Skeletal muscle tissue (tissue), 4 donors: ENCODE measurements around the gene DGKD. TPM values are rescaled to one million over a fixed set of nuclear protein-coding genes. Genes with fewer than 3 reads are reported as not detected.

Experiments
- H3K27ac ChIP-seq: one replicate; pipeline ENCODE4 v1.7.0; 2013; ENCODE audit warnings: mild to moderate bottlenecking, low read depth, low read length, inconsistent platforms
- H3K27me3 ChIP-seq, 3 donors: one replicate each; pipeline ENCODE4 v1.7.0; 2013; ENCODE audit warnings: low read length in 3 of 3; ENCODE audit not compliant: control insufficient read depth in 3 of 3, insufficient read depth in 3 of 3
- H3K36me3 ChIP-seq, 3 donors: one replicate each; pipeline ENCODE4 v1.7.0; 2013; ENCODE audit warnings: low read length in 3 of 3; ENCODE audit not compliant: control insufficient read depth in 3 of 3, insufficient read depth in 3 of 3
- H3K4me1 ChIP-seq, 3 donors: one replicate each; pipeline ENCODE4 v1.7.0; 2013; ENCODE audit warnings: low read length in 3 of 3, mild to moderate bottlenecking in 3 of 3; ENCODE audit not compliant: control insufficient read depth in 3 of 3, insufficient read depth in 3 of 3
- H3K4me3 ChIP-seq, 3 donors: one replicate each; pipeline ENCODE4 v1.7.0; 2013; ENCODE audit warnings: low read length in 3 of 3
- H3K9ac ChIP-seq, 3 donors: one replicate each; pipeline ENCODE4 v1.7.0; 2013; ENCODE audit warnings: low read length in 3 of 3, mild to moderate bottlenecking in 3 of 3, moderate library complexity in 2 of 3, low read depth in 1 of 3
- H3K9me3 ChIP-seq, 3 donors: one replicate each; pipeline ENCODE4 v1.7.0; 2013; ENCODE audit warnings: low read length in 3 of 3; ENCODE audit not compliant: control insufficient read depth in 3 of 3
- total RNA-seq: library from RNA; depleted of rRNA; stranded (reverse); fragments of >200 nt; gene quantifications from one replicate; pipeline ENCODE4 v1.2.3, GENCODE V29; 2014
- donor health status: Osteomylitis.

The DGKD gene
- total RNA-seq, 1 donor from 2014 or later = 17.2 TPM

GRCh38 chr2:233407771-233408181 is 53.5 kb downstream of the DGKD start:
- H3K4me3 ChIP-seq = no peak overlapping the region
- no peak overlapping the region for H3K27ac ChIP-seq
- no peaks in the 10 kb centered on the region for H3K27me3 ChIP-seq
- H3K9me3 ChIP-seq = peaks cover 0 to 6% (median 0%) of the 10 kb centered on the region in 3 donors
- H3K36me3 ChIP-seq = peaks cover 0 to 4% (median 0%) of the 10 kb centered on the region in 3 donors
- H3K4me1 ChIP-seq = peaks cover 0 to 9% (median 8%) of the 10 kb centered on the region in 3 donors
- no peak overlapping the region for H3K9ac ChIP-seq

- Histone ChIP-seq H3K27ac (no peak overlapping the region), H3K4me1 (peaks cover 2 to 17% (median 12%) of the 10 kb centered on the region in 3 donors)
Measured at GRCh38 chr2:233408366-233409285, 54.3 kb downstream of the DGKD start.

GRCh38 chr2:233409286-233409991 is 55.1 kb downstream of the DGKD start:
- H3K4me3 ChIP-seq = no peak overlapping the region
- H3K9me3 ChIP-seq = peaks cover 0 to 6% (median 0%) of the 10 kb centered on the region in 3 donors
- H3K27me3 ChIP-seq = no peaks in the 10 kb centered on the region
- H3K4me1 ChIP-seq = peaks cover 10 to 25% (median 20%) of the 10 kb centered on the region in 3 donors
- no peak overlapping the region for H3K9ac ChIP-seq
- peaks cover 0 to 4% (median 0%) of the 10 kb centered on the region in 3 donors for H3K36me3 ChIP-seq
- H3K27ac ChIP-seq = no peak overlapping the region

More at GRCh38 chr2:233408366-233409285, 54.3 kb downstream of the DGKD start:
- H3K9ac ChIP-seq = no peak overlapping the region
- H3K4me3 ChIP-seq = no peak overlapping the region
- H3K9me3 ChIP-seq = peaks cover 0 to 6% (median 0%) of the 10 kb centered on the region in 3 donors
- no peaks in the 10 kb centered on the region for H3K27me3 ChIP-seq
- H3K36me3 ChIP-seq = peaks cover 0 to 4% (median 0%) of the 10 kb centered on the region in 3 donors

- peaks cover 0 to 6% (median 0%) of the 10 kb centered on the region in 3 donors for H3K9me3 ChIP-seq
- no peak overlapping the region for H3K27ac ChIP-seq
- H3K9ac ChIP-seq = no peak overlapping the region
- H3K27me3 ChIP-seq = no peaks in the 10 kb centered on the region
- H3K4me1 ChIP-seq = peaks cover 17 to 33% (median 28%) of the 10 kb centered on the region in 3 donors
- H3K36me3 ChIP-seq = peaks cover 0 to 4% (median 0%) of the 10 kb centered on the region in 3 donors
- H3K4me3 ChIP-seq = no peak overlapping the region
Measured at GRCh38 chr2:233410196-233410760, 56.0 kb downstream of the DGKD start.

GRCh38 chr2:233411162-233411561 is 56.9 kb downstream of the DGKD start:
- Histone ChIP-seq H3K27me3 (no peaks in the 10 kb centered on the region), H3K9ac (no peak overlapping the region), H3K9me3 (peaks cover 0 to 6% (median 0%) of the 10 kb centered on the region in 3 donors), H3K36me3 (peaks cover 0 to 4% (median 0%) of the 10 kb centered on the region in 3 donors), H3K27ac (no peak overlapping the region), H3K4me3 (no peak overlapping the region), H3K4me1 (peaks cover 19 to 42% (median 35%) of the 10 kb centered on the region in 3 donors)

- Histone ChIP-seq H3K27ac (no peak overlapping the region), H3K36me3 (peaks cover 0 to 4% (median 0%) of the 10 kb centered on the region in 3 donors), H3K27me3 (no peaks in the 10 kb centered on the region), H3K9ac (no peak overlapping the region), H3K4me3 (no peak overlapping the region), H3K4me1 (peaks cover 19 to 46% (median 40%) of the 10 kb centered on the region in 3 donors), H3K9me3 (peaks cover 0 to 6% (median 0%) of the 10 kb centered on the region in 3 donors)
Measured at GRCh38 chr2:233412405-233412804, 58.1 kb downstream of the DGKD start.

GRCh38 chr2:233413046-233413445 is 58.8 kb downstream of the DGKD start:
- peaks cover 0 to 6% (median 0%) of the 10 kb centered on the region in 3 donors for H3K9me3 ChIP-seq
- H3K36me3 ChIP-seq = peaks cover 0 to 4% (median 0%) of the 10 kb centered on the region in 3 donors
- H3K9ac ChIP-seq = peak overlapping the region; percentile 40 to 66 (median 66)
- H3K4me3 ChIP-seq = no peak overlapping the region
- H3K27me3 ChIP-seq = no peaks in the 10 kb centered on the region
- peak overlapping the region; percentile 97 for H3K27ac ChIP-seq
- peaks cover 19 to 47% (median 41%) of the 10 kb centered on the region in 3 donors for H3K4me1 ChIP-seq

GRCh38 chr2:233413559-233414272 is 59.4 kb downstream of the DGKD start:
- Histone ChIP-seq H3K4me1 (peaks cover 25 to 51% (median 41%) of the 10 kb centered on the region in 3 donors), H3K27ac (peak overlapping the region; percentile 97), H3K9ac (peak overlapping the region; percentile 40 to 66 (median 66)), H3K9me3 (peaks cover 0 to 6% (median 0%) of the 10 kb centered on the region in 3 donors), H3K27me3 (no peaks in the 10 kb centered on the region), H3K36me3 (peaks cover 0 to 4% (median 0%) of the 10 kb centered on the region in 3 donors), H3K4me3 (peak overlapping the region in 2 of 3 donors; percentile 42 to 51)

- H3K4me1 ChIP-seq = peaks cover 30 to 50% (median 45%) of the 10 kb centered on the region in 3 donors
- H3K36me3 ChIP-seq = peaks cover 0 to 4% (median 0%) of the 10 kb centered on the region in 3 donors
Measured at GRCh38 chr2:233414273-233414654, 60.0 kb downstream of the DGKD start.

More at GRCh38 chr2:233414273-233414654, 60.0 kb downstream of the DGKD start:
- Histone ChIP-seq H3K4me3 (peak overlapping the region in 2 of 3 donors; percentile 8 to 51), H3K9me3 (peaks cover 0 to 6% (median 0%) of the 10 kb centered on the region in 3 donors), H3K9ac (peak overlapping the region; percentile 36 to 66 (median 58)), H3K27ac (peak overlapping the region; percentile 97), H3K27me3 (no peaks in the 10 kb centered on the region)
